HepG2 (cell line): ENCODE measurements around the gene FIBIN. TPM values are rescaled to one million over a fixed set of nuclear protein-coding genes. Genes with fewer than 3 reads are reported as not detected.

Experiments used
- ATAC-seq: fragments of 200-7000 bp; cut with Tn5 transposase; 3 replicates; pipeline ENCODE4 v1.9.1; 2020; ENCODE audit warnings: mild to moderate bottlenecking, moderate library complexity
- BruUV-seq: library from RNA; stranded (reverse); fragments of 400-500 nt; replicated peaks from 2 replicates; lab custom pipeline; 2021; lab: Mats Ljungman, UMichigan
- CTCF ChIA-PET: fragments of 300-600 bp; formaldehyde crosslinking; extraction: SDS; loops from one replicate; lab custom pipeline; 2021; ENCODE audit warnings: low total read pairs, inconsistent platforms, low intra/inter-chr PET ratio; lab: Yijun Ruan, JAX
- POLR2A ChIA-PET: fragments of 350-600 bp; sonication (Branson Sonifier 250); formaldehyde crosslinking; loops from one replicate; lab custom pipeline; 2020; ENCODE audit warnings: antibody characterized with exemption, inconsistent platforms; lab: Yijun Ruan, JAX
- DNase-seq: peaks from one replicate; pipeline ENCODE4 v3.0.0-alpha.2; 2015; ENCODE audit warnings: low spot score
- FAIRE-seq: peaks from 3 replicates; lab custom pipeline; 2011; peaks lifted over from hg19 to GRCh38; lab: Jason Lieb, UNC
- H2AFZ ChIP-seq: one replicate; pipeline ENCODE4 v1.6.1; 2011; ENCODE audit warnings: low read length, inconsistent platforms
- H3K27ac ChIP-seq: fragments of 300-600 bp; 3 replicates; pipeline ENCODE4 v1.8.0; 2011; ENCODE audit warnings: mixed run types, mild to moderate bottlenecking, mixed read lengths, low read length, inconsistent platforms; ENCODE audit not compliant: insufficient read depth; ENCODE audit errors: extremely low read length
- H3K27me3 ChIP-seq, 2 experiments: fragments of 200-600 bp in 1 of 2; 2 replicates in 1 of 2; 3 replicates in 1 of 2; pipeline versions ENCODE4 v1.6.0 to v1.8.0; 2011; ENCODE audit warnings: low read length in 2 of 2, mild to moderate bottlenecking in 2 of 2, moderate library complexity in 2 of 2, inconsistent platforms in 1 of 2; ENCODE audit not compliant: insufficient read depth in 2 of 2, control insufficient read depth in 1 of 2
- H3K36me3 ChIP-seq, 2 experiments: fragments of 200-600 bp in 1 of 2; replicated peaks in 1 of 2; 2 replicates in 1 of 2; 3 replicates in 1 of 2; pipeline versions ENCODE4 v1.5.1 to v1.8.0; 2011; ENCODE audit warnings: low read length in 2 of 2, inconsistent platforms in 1 of 2; ENCODE audit not compliant: insufficient read depth in 2 of 2, control insufficient read depth in 1 of 2
- H3K4me1 ChIP-seq: 2 replicates; pipeline ENCODE4 v1.5.1; 2012; ENCODE audit warnings: low read length, inconsistent platforms; ENCODE audit not compliant: insufficient read depth
- H3K4me2 ChIP-seq: 2 replicates; pipeline ENCODE4 v1.6.0; 2011; ENCODE audit warnings: low read depth, low read length, inconsistent platforms
- H3K4me3 ChIP-seq, 3 experiments: fragments of 200-600 bp in 1 of 3; sonication (generic), shearing (Covaris generic) in 1 of 3; replicated peaks in 1 of 3; 2 replicates each; pipeline ENCODE4 v1.5.1; 2011 to 2016; ENCODE audit warnings: low read length in 3 of 3, inconsistent platforms in 2 of 3, low read depth in 2 of 3, mild to moderate bottlenecking in 2 of 3, control low read depth in 1 of 3, mixed read lengths in 1 of 3; ENCODE audit not compliant: insufficient read depth in 1 of 3
- H3K79me2 ChIP-seq: one replicate; pipeline ENCODE4 v1.6.1; 2011; ENCODE audit warnings: low read length, inconsistent platforms; ENCODE audit not compliant: insufficient read depth
- H3K9ac ChIP-seq: 2 replicates; pipeline ENCODE4 v1.6.0; 2011; ENCODE audit warnings: mild to moderate bottlenecking, low read depth, low read length, inconsistent platforms; ENCODE audit not compliant: insufficient read depth
- H3K9me3 ChIP-seq: 2 replicates; pipeline ENCODE4 v1.5.1; 2012; ENCODE audit warnings: mild to moderate bottlenecking, low read length
- H4K20me1 ChIP-seq: 2 replicates; pipeline ENCODE4 v1.6.0; 2011; ENCODE audit warnings: inconsistent platforms, mild to moderate bottlenecking, low read length, moderate library complexity; ENCODE audit not compliant: insufficient read depth
- GLMP ChIP-seq: sonication (generic); formaldehyde crosslinking; IDR thresholded peaks from 2 replicates; pipeline ENCODE4 v1.9.0; 2021; ENCODE audit warnings: missing genetic modification reagents, mild to moderate bottlenecking, borderline replicate concordance
- KAT2B ChIP-seq: fragments of 150-350 bp; IDR thresholded peaks from 2 replicates; pipeline ENCODE4 v1.6.1; 2014; ENCODE audit warnings: low read depth, low read length, borderline replicate concordance
- PHF5A ChIP-seq: IDR thresholded peaks from one replicate; pipeline ENCODE4 v1.6.1; 2018; ENCODE audit warnings: low read depth, missing genetic modification reagents; ENCODE audit not compliant: unreplicated experiment
- SRSF9 ChIP-seq: fragments of 200-400 bp; formaldehyde crosslinking; IDR thresholded peaks from 2 replicates; pipeline ENCODE4 v1.6.1; 2018; ENCODE audit warnings: borderline replicate concordance, mild to moderate bottlenecking, low read depth, low read length; ENCODE audit not compliant: insufficient read depth, poor library complexity, severe bottlenecking
- TP53 ChIP-seq: sonication (generic); formaldehyde crosslinking; conservative IDR thresholded peaks from 2 replicates; pipeline ENCODE4 v1.4.0; 2020; ENCODE audit warnings: missing genetic modification reagents
- ZNF20 ChIP-seq: sonication (generic); formaldehyde crosslinking; IDR thresholded peaks from 2 replicates; pipeline ENCODE4 v1.4.0; 2020; ENCODE audit warnings: mild to moderate bottlenecking, moderate library complexity, missing genetic modification reagents
- ZNF343 ChIP-seq: sonication (generic); formaldehyde crosslinking; IDR thresholded peaks from 2 replicates; pipeline ENCODE4 v1.4.0; 2020; ENCODE audit warnings: mild to moderate bottlenecking, missing genetic modification reagents
- WGBS: methylation state at CpG from one replicate; pipeline ENCODE4 v1.1.6; 2017; ENCODE audit warnings: low lambda C conversion rate; 5-methylcytosine and 5-hydroxymethylcytosine counted together
- in situ Hi-C: cut with HindIII; loops from 2 replicates; pipeline ENCODE4 v1.10.0; 2017; ENCODE audit warnings: low pct_unique_long_range_greater_than_20kb; ENCODE audit not compliant: extremely low pct_ligation_motif_present
- intact Hi-C: fragments of 100-400 bp; cut with micrococcal nuclease; formaldehyde crosslinking; loops from one replicate; pipeline ENCODE4 v1.10.0; 2022; ENCODE audit not compliant: unreplicated experiment
- polyA plus RNA-seq, 8 experiments: library from polyadenylated mRNA; depleted of rRNA in 3 of 8; stranded (reverse) in 7 of 8; unstranded in 1 of 8; fragments of >200 nt; fragmentation: Illumina TruSeq in 4 of 8; extraction: Trizol in 4 of 8; gene quantifications; 2 replicates each; pipeline versions ENCODE4 v1.2.1 to v1.2.3, GENCODE V29; 2011 to 2016; ENCODE audit warnings: low read depth in 4 of 8, missing spikeins in 1 of 8, mixed read lengths in 1 of 8; ENCODE audit not compliant: insufficient read depth in 1 of 8
- total RNA-seq, 5 experiments: library from RNA; depleted of rRNA; stranded (reverse); fragments of >200 nt; fragmentation: Illumina TruSeq; extraction: Trizol; gene quantifications; 2 replicates each; pipeline ENCODE4 v1.2.3, GENCODE V29; 2016; ENCODE audit warnings: low read depth in 1 of 5

Gene FIBIN
- total and polyA plus RNA-seq, 2 of the 13 experiments (the other 11 are each of a cell fraction or from before 2014, with no cell fraction given), result not detected

GRCh38 chr11:26995701-26996460 lies 2.0 kb downstream of the FIBIN start:
- peaks cover 0 to 11% of the 10 kb centered on the region in 2 experiments; a peak in 2 of 5 replicates for H3K27me3 ChIP-seq
- no peaks in the 10 kb centered on the region for H3K79me2 ChIP-seq
- H3K36me3 ChIP-seq, result no peaks in the 10 kb centered on the region
- intact Hi-C loops, result no loop called here
- FAIRE-seq, result no peak
- no peaks in the 10 kb centered on the region for H3K4me1 ChIP-seq
- no peak for DNase-seq
- H4K20me1 ChIP-seq, result no peaks in the 10 kb centered on the region
- no peak for ATAC-seq
- 0% methylated on average over 1 of the region's 1 CpG for WGBS
- no peak overlapping the region for H3K4me2 ChIP-seq
- no peak overlapping the region for H3K27ac ChIP-seq
- BruUV-seq, result no TSS peak
- no peak overlapping the region for H2AFZ ChIP-seq
- H3K9ac ChIP-seq, result no peak overlapping the region
- ChIA-PET POLR2A (no interaction called here), CTCF (no interaction called here)
- H3K4me3 ChIP-seq, result no peak overlapping the region
- TF ChIP-seq GLMP (CRISPR knock-in tag), result no peak
- TF ChIP-seq SRSF9, result no peak
- TF ChIP-seq ZNF343 (CRISPR knock-in tag), result no peak
- no peak for TF ChIP-seq TP53 (CRISPR knock-in tag)
- TF ChIP-seq PHF5A (CRISPR knock-in tag), result no peak
- no peak for TF ChIP-seq ZNF20 (CRISPR knock-in tag)
- TF ChIP-seq KAT2B, result no peak
- in situ Hi-C loops, result no loop called here
- H3K9me3 ChIP-seq, result no peaks in the 10 kb centered on the region
